HEK293 (cell line): ENCODE measurements around the gene IL23R.
A peak's percentile ranks its signal among the peaks of the same experiment; 100 is the strongest.

ENCODE experiments used
- CTCF ChIA-PET: fragments of 350-600 bp; formaldehyde crosslinking; extraction: SDS; loops from one replicate; lab custom pipeline; 2021; ENCODE audit warnings: antibody characterized with exemption; lab: Yijun Ruan, JAX
- POLR2A ChIA-PET: fragments of 300-600 bp; formaldehyde crosslinking; extraction: SDS; loops from one replicate; lab custom pipeline; 2020; ENCODE audit warnings: antibody characterized with exemption, inconsistent platforms; lab: Yijun Ruan, JAX
- H3K27ac ChIP-seq: fragments of 200-500 bp; sonication (Bioruptor generic); 2 replicates; pipeline ENCODE4 v1.5.1; 2014; ENCODE audit warnings: low read depth, low read length, control low read depth, inconsistent platforms; ENCODE audit errors: extremely low read depth
- H3K36me3 ChIP-seq, 2 experiments: fragments of 200-500 bp in 1 of 2; sonication (Bioruptor generic) in 1 of 2; 1 replicate in 1 of 2; 2 replicates in 1 of 2; pipeline ENCODE4 v1.5.1; 2014 to 2017; ENCODE audit warnings: inconsistent platforms in 2 of 2, low read length in 2 of 2; ENCODE audit not compliant: control insufficient read depth in 2 of 2, insufficient read depth in 1 of 2
- H3K4me1 ChIP-seq: fragments of 200-500 bp; sonication (Bioruptor generic); 2 replicates; pipeline ENCODE4 v1.5.1; 2014; ENCODE audit warnings: mild to moderate bottlenecking, low read length, inconsistent platforms; ENCODE audit not compliant: control insufficient read depth, insufficient read depth
- H3K4me3 ChIP-seq: 2 replicates; pipeline ENCODE4 v1.5.1; 2011; ENCODE audit warnings: low read depth, mild to moderate bottlenecking, control low read depth, low read length, moderate library complexity
- H3K9me3 ChIP-seq: fragments of 200-500 bp; sonication (Bioruptor generic); 2 replicates; pipeline ENCODE4 v1.5.1; 2014; ENCODE audit warnings: low read depth, low read length, inconsistent platforms; ENCODE audit not compliant: control insufficient read depth, insufficient read depth
- BCL11B ChIP-seq: fragments of 450-650 bp; formaldehyde crosslinking; IDR thresholded peaks from 2 replicates; pipeline ENCODE4 v1.5.1; 2016; ENCODE audit warnings: low read depth, missing biosample characterization, missing genetic modification characterization
- GLI4 ChIP-seq: fragments of 450-650 bp; formaldehyde crosslinking; IDR thresholded peaks from 2 replicates; pipeline ENCODE4 v1.5.1; 2016; ENCODE audit warnings: missing biosample characterization, missing genetic modification characterization
- HOXD13 ChIP-seq: sonication (generic); formaldehyde crosslinking; IDR thresholded peaks from 2 replicates; pipeline ENCODE4 v1.8.0; 2022; ENCODE audit warnings: missing genetic modification reagents, borderline replicate concordance
- IKZF3 ChIP-seq: fragments of 450-650 bp; IDR thresholded peaks from 2 replicates; pipeline ENCODE4 v1.5.0; 2018; ENCODE audit warnings: missing biosample characterization, mild to moderate bottlenecking, missing genetic modification characterization, moderate library complexity
- OVOL3 ChIP-seq: fragments of 450-650 bp; formaldehyde crosslinking; IDR thresholded peaks from 2 replicates; pipeline ENCODE4 v1.5.1; 2016; ENCODE audit warnings: missing biosample characterization, missing genetic modification characterization
- ZNF133 ChIP-seq: fragments of 450-650 bp; formaldehyde crosslinking; IDR thresholded peaks from 2 replicates; pipeline ENCODE4 v1.5.1; 2016; ENCODE audit warnings: missing biosample characterization, missing genetic modification characterization
- ZNF175 ChIP-seq: fragments of 450-650 bp; formaldehyde crosslinking; IDR thresholded peaks from 2 replicates; pipeline ENCODE4 v1.5.1; 2016; ENCODE audit warnings: missing biosample characterization, missing genetic modification characterization
- ZNF311 ChIP-seq: fragments of 450-650 bp; formaldehyde crosslinking; IDR thresholded peaks from 2 replicates; pipeline ENCODE4 v1.5.1; 2017; ENCODE audit warnings: missing biosample characterization, missing genetic modification characterization, borderline replicate concordance
- ZNF324 ChIP-seq: fragments of 450-650 bp; formaldehyde crosslinking; IDR thresholded peaks from 2 replicates; pipeline ENCODE4 v1.5.1; 2016; ENCODE audit warnings: missing biosample characterization, missing genetic modification characterization
- ZNF394 ChIP-seq: fragments of 450-650 bp; formaldehyde crosslinking; IDR thresholded peaks from 2 replicates; pipeline ENCODE4 v1.5.1; 2016; ENCODE audit warnings: missing biosample characterization, missing genetic modification characterization, mild to moderate bottlenecking, moderate library complexity, borderline replicate concordance
- ZNF416 ChIP-seq: fragments of 450-650 bp; formaldehyde crosslinking; IDR thresholded peaks from 2 replicates; pipeline ENCODE4 v1.5.1; 2016; ENCODE audit warnings: missing biosample characterization, missing genetic modification characterization
- ZNF501 ChIP-seq: fragments of 450-650 bp; formaldehyde crosslinking; IDR thresholded peaks from 2 replicates; pipeline ENCODE4 v1.5.1; 2016; ENCODE audit warnings: missing biosample characterization, missing genetic modification characterization
- ZNF510 ChIP-seq: fragments of 450-650 bp; formaldehyde crosslinking; IDR thresholded peaks from 2 replicates; pipeline ENCODE4 v1.5.1; 2018; ENCODE audit warnings: mild to moderate bottlenecking, missing genetic modification characterization, missing biosample characterization; ENCODE audit not compliant: insufficient replicate concordance
- ZNF529 ChIP-seq: fragments of 450-650 bp; formaldehyde crosslinking; IDR thresholded peaks from 2 replicates; pipeline ENCODE4 v1.5.1; 2017; ENCODE audit warnings: missing genetic modification characterization, missing biosample characterization; ENCODE audit not compliant: insufficient replicate concordance
- ZNF610 ChIP-seq: fragments of 450-650 bp; formaldehyde crosslinking; IDR thresholded peaks from 2 replicates; pipeline ENCODE4 v1.5.1; 2016; ENCODE audit warnings: missing biosample characterization, missing genetic modification characterization, borderline replicate concordance
- ZNF654 ChIP-seq: fragments of 450-650 bp; formaldehyde crosslinking; IDR thresholded peaks from 2 replicates; pipeline ENCODE4 v1.5.1; 2016; ENCODE audit warnings: low read depth, missing biosample characterization, missing genetic modification characterization
- ZNF670 ChIP-seq: fragments of 450-650 bp; formaldehyde crosslinking; IDR thresholded peaks from 2 replicates; pipeline ENCODE4 v1.5.1; 2016; ENCODE audit warnings: missing biosample characterization, missing genetic modification characterization, low read depth
- ZNF785 ChIP-seq: fragments of 450-650 bp; formaldehyde crosslinking; IDR thresholded peaks from 2 replicates; pipeline ENCODE4 v1.5.1; 2016; ENCODE audit warnings: missing biosample characterization, missing genetic modification characterization
- TF ChIP-seq, protein P1 (sequence below): fragments of 450-650 bp; formaldehyde crosslinking; IDR thresholded peaks from 2 replicates; pipeline ENCODE4 v1.5.1; 2016; ENCODE audit warnings: missing biosample characterization, missing genetic modification characterization
- TF ChIP-seq, protein P2 (sequence below): fragments of 450-650 bp; IDR thresholded peaks from 2 replicates; pipeline ENCODE4 v1.5.1; 2018; ENCODE audit warnings: missing biosample characterization, mild to moderate bottlenecking, missing genetic modification characterization
- TF ChIP-seq, protein P3 (sequence below): fragments of 450-650 bp; formaldehyde crosslinking; IDR thresholded peaks from 2 replicates; pipeline ENCODE4 v1.5.1; 2017; ENCODE audit warnings: missing biosample characterization, missing genetic modification characterization
- TF ChIP-seq, protein P4 (sequence below): fragments of 450-650 bp; formaldehyde crosslinking; IDR thresholded peaks from 2 replicates; pipeline ENCODE4; 2016; ENCODE audit warnings: missing biosample characterization, missing genetic modification characterization
- TF ChIP-seq, protein P5 (sequence below): fragments of 450-650 bp; formaldehyde crosslinking; IDR thresholded peaks from 2 replicates; pipeline ENCODE4 v1.5.1; 2017; ENCODE audit warnings: missing biosample characterization, missing genetic modification characterization

Gene IL23R

DNA sequence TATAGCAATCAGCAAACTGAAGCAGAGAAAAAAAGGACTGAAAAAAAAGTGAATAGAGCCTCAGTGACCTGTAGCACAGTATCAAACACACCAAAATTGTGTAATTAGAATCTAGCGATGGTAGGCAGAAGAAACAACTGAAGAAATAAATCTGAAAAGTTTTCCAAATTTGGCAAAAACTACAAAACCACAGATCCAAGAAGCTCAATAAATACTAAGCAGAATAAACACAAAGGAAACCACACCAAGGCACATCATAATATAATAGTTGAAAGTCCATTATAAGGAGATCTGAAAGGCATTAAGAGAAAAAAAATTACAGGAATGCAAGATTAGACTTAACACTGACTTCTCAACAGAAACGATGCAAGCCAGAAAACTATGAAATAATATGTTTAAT is 134.3 kb downstream of the IL23R start:
- TF ChIP-seq, protein P1, sequence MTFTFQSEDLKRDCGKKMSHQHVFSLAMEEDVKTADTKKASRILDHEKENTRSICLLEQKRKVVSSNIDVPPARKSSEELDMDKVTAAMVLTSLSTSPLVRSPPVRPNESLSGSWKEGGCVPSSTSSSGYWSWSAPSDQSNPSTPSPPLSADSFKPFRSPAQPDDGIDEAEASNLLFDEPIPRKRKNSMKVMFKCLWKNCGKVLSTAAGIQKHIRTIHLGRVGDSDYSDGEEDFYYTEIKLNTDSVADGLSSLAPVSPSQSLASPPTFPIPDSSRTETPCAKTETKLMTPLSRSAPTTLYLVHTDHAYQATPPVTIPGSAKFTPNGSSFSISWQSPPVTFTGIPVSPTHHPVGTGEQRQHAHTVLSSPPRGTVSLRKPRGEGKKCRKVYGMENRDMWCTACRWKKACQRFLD (tag by site-specific recombination): no peak
- TF ChIP-seq ZNF654 (tag by site-specific recombination) (no peak), HOXD13 (CRISPR knock-in tag) (no peak), ZNF510 (tag by site-specific recombination) (no peak), ZNF529 (no peak), ZNF670 (no peak), ZNF175 (tag by site-specific recombination) (no peak), BCL11B (no peak), OVOL3 (tag by site-specific recombination) (no peak), ZNF416 (tag by site-specific recombination) (no peak), GLI4 (tag by site-specific recombination) (no peak), ZNF394 (no peak), ZNF324 (tag by site-specific recombination) (no peak), ZNF501 (tag by site-specific recombination) (no peak)
- TF ChIP-seq, protein P2, sequence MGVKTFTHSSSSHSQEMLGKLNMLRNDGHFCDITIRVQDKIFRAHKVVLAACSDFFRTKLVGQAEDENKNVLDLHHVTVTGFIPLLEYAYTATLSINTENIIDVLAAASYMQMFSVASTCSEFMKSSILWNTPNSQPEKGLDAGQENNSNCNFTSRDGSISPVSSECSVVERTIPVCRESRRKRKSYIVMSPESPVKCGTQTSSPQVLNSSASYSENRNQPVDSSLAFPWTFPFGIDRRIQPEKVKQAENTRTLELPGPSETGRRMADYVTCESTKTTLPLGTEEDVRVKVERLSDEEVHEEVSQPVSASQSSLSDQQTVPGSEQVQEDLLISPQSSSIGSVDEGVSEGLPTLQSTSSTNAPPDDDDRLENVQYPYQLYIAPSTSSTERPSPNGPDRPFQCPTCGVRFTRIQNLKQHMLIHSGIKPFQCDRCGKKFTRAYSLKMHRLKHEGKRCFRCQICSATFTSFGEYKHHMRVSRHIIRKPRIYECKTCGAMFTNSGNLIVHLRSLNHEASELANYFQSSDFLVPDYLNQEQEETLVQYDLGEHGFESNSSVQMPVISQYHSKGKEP: no peak
- POLR2A ChIA-PET: no interaction called here
- no peak overlapping the region for H3K4me3 ChIP-seq
- no peaks in the 10 kb centered on the region for H3K36me3 ChIP-seq
- no peaks in the 10 kb centered on the region for H3K4me1 ChIP-seq
- H3K27ac ChIP-seq: no peak overlapping the region
- CTCF ChIA-PET: no interaction called here
- H3K9me3 ChIP-seq: no peaks in the 10 kb centered on the region

DNA sequence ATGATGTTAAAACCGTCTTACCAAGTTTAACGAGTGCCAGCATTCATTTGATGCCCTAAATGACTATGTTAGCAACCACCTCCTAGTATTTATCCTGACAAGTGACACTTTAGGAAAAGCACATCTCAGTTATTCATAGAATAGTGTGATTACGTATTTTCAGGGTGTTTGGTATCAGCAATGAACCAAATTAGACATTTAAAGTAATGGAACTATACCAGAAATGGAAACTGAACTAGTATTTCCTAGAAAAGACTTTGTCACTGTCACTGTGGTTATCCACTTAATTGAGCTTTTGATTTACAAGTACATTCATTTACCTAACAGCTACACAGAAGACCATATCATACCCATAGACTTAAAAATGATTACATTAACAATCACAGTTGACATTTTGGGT is 137.8 kb downstream of the IL23R start:
- CTCF ChIA-PET: no interaction called here
- H3K36me3 ChIP-seq: no peaks in the 10 kb centered on the region
- no peak for TF ChIP-seq ZNF311 (tag by site-specific recombination)
- no peak for TF ChIP-seq ZNF610
- TF ChIP-seq, protein P3, sequence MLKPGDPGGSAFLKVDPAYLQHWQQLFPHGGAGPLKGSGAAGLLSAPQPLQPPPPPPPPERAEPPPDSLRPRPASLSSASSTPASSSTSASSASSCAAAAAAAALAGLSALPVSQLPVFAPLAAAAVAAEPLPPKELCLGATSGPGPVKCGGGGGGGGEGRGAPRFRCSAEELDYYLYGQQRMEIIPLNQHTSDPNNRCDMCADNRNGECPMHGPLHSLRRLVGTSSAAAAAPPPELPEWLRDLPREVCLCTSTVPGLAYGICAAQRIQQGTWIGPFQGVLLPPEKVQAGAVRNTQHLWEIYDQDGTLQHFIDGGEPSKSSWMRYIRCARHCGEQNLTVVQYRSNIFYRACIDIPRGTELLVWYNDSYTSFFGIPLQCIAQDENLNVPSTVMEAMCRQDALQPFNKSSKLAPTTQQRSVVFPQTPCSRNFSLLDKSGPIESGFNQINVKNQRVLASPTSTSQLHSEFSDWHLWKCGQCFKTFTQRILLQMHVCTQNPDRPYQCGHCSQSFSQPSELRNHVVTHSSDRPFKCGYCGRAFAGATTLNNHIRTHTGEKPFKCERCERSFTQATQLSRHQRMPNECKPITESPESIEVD: 0 out of 2 replicates have a peak, but pooled peaks have one; percentile 14
- TF ChIP-seq, protein P4, sequence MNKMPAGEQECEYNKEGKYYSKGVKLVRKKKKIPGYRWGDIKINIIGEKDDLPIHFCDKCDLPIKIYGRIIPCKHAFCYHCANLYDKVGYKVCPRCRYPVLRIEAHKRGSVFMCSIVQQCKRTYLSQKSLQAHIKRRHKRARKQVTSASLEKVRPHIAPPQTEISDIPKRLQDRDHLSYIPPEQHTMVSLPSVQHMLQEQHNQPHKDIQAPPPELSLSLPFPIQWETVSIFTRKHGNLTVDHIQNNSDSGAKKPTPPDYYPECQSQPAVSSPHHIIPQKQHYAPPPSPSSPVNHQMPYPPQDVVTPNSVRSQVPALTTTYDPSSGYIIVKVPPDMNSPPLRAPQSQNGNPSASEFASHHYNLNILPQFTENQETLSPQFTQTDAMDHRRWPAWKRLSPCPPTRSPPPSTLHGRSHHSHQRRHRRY (tag by site-specific recombination): no peak
- TF ChIP-seq ZNF785: no peak
- TF ChIP-seq, protein P5, sequence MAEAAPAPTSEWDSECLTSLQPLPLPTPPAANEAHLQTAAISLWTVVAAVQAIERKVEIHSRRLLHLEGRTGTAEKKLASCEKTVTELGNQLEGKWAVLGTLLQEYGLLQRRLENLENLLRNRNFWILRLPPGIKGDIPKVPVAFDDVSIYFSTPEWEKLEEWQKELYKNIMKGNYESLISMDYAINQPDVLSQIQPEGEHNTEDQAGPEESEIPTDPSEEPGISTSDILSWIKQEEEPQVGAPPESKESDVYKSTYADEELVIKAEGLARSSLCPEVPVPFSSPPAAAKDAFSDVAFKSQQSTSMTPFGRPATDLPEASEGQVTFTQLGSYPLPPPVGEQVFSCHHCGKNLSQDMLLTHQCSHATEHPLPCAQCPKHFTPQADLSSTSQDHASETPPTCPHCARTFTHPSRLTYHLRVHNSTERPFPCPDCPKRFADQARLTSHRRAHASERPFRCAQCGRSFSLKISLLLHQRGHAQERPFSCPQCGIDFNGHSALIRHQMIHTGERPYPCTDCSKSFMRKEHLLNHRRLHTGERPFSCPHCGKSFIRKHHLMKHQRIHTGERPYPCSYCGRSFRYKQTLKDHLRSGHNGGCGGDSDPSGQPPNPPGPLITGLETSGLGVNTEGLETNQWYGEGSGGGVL (tag by site-specific recombination): no peak
- no peak for TF ChIP-seq ZNF133
- TF ChIP-seq IKZF3 (tag by site-specific recombination): no peak
- no peak overlapping the region for H3K4me3 ChIP-seq
- H3K27ac ChIP-seq: no peak overlapping the region
- no peaks in the 10 kb centered on the region for H3K4me1 ChIP-seq
- POLR2A ChIA-PET: no interaction called here
- no peaks in the 10 kb centered on the region for H3K9me3 ChIP-seq
